Head of caudate nucleus (tissue), 42 donors: ENCODE measurements around the gene CEBPE.

Source experiments
- DNase-seq, 42 donors: peaks; one replicate each; pipeline versions ENCODE4 v3.0.0 to v3.0.0-alpha.2; 2020 to 2021; ENCODE audit warnings: mixed read lengths in 7 of 42
- intact Hi-C: fragments of 100-400 bp; cut with DNase I; formaldehyde crosslinking; loops from one replicate; pipeline ENCODE4 v1.15.0; 2022

CEBPE gene

GRCh38 chr14:23118506-23119362 is at the start of gene CEBPE:
TSS of gene CEBPE (minus strand) at chr14:23119255. CDS start at chr14:23119091, 164 bp downstream.
- intact Hi-C loops: no loop called here

GRCh38 chr14:23168246-23168645 is 49.2 kb upstream of the CEBPE start:
- DNase-seq: no peak
- intact Hi-C loops: loop anchor here (5.0 kb wide), 1 partner anchor 41 kb away; no protein-coding TSS in a partner anchor

More at GRCh38 chr14:23118506-23119362, at the start of gene CEBPE:
- DNase-seq: no peak

GRCh38 chr14:23167116-23167847 is 48.2 kb upstream of the CEBPE start:
- DNase-seq: no peak
- intact Hi-C loops: loop anchor here (5.0 kb wide), 1 partner anchor 40 kb away; no protein-coding TSS in a partner anchor

GRCh38 chr14:23164949-23165348 is 45.9 kb upstream of the CEBPE start:
- no peak for DNase-seq
- intact Hi-C loops: loop anchor here (5.0 kb wide), 1 partner anchor 38 kb away; no protein-coding TSS in a partner anchor

GRCh38 chr14:23164250-23164649 is 45.2 kb upstream of the CEBPE start:
- intact Hi-C loops: no loop called here
- DNase-seq: no peak

GRCh38 chr14:23163830-23164229 is 44.8 kb upstream of the CEBPE start:
- DNase-seq: no peak
- intact Hi-C loops: no loop called here

- peak in 4 of 42 donors; percentile 29 to 51 (median 38) for DNase-seq
- intact Hi-C loops: no loop called here
Observed at GRCh38 chr14:23162800-23163199, 43.7 kb upstream of the CEBPE start.

GRCh38 chr14:23162005-23162404 is 43.0 kb upstream of the CEBPE start:
- no peak for DNase-seq
- intact Hi-C loops: no loop called here

GRCh38 chr14:23160924-23161522 is 42.0 kb upstream of the CEBPE start:
- intact Hi-C loops: no loop called here
- DNase-seq: peak; percentile 43 to 95 (median 78)

- intact Hi-C loops: no loop called here
- DNase-seq: no peak
Observed at GRCh38 chr14:23159532-23159931, 40.5 kb upstream of the CEBPE start.

- DNase-seq: peak in 1 of 42 donors; percentile 42
- intact Hi-C loops: no loop called here
Observed at GRCh38 chr14:23158779-23159178, 39.7 kb upstream of the CEBPE start.

- peak in 31 of 42 donors; percentile 20 to 81 (median 51) for DNase-seq
- intact Hi-C loops: no loop called here
Observed at GRCh38 chr14:23154964-23155587, 36.0 kb upstream of the CEBPE start.

- intact Hi-C loops: no loop called here
Observed at GRCh38 chr14:23153851-23154796, 35.1 kb upstream of the CEBPE start.

GRCh38 chr14:23151342-23151741 is 32.3 kb upstream of the CEBPE start:
- intact Hi-C loops: no loop called here

More at GRCh38 chr14:23153851-23154796, 35.1 kb upstream of the CEBPE start:
- peak in 36 of 42 donors; percentile 15 to 67 (median 43) for DNase-seq

GRCh38 chr14:23149745-23150144 is 30.7 kb upstream of the CEBPE start:
- DNase-seq: no peak
- intact Hi-C loops: no loop called here

More at GRCh38 chr14:23151342-23151741, 32.3 kb upstream of the CEBPE start:
- DNase-seq: peak in 1 of 42 donors; percentile 8

- no peak for DNase-seq
- intact Hi-C loops: no loop called here
Observed at GRCh38 chr14:23148591-23149249, 29.7 kb upstream of the CEBPE start.

- intact Hi-C loops: no loop called here
- peak in 26 of 42 donors; percentile 12 to 78 (median 44) for DNase-seq
Observed at GRCh38 chr14:23147676-23148075, 28.6 kb upstream of the CEBPE start.
